SK-N-SH (cell line): Measurements from ENCODE around the gene GCFC2. TPM values are rescaled to one million over a fixed set of nuclear protein-coding genes. Genes with fewer than 3 reads are reported as not detected.

ENCODE experiments used
- CTCF ChIA-PET: fragments of 300-600, 350-600 bp; formaldehyde crosslinking; extraction: SDS; loops from one replicate; lab custom pipeline; 2021; lab: Yijun Ruan, JAX
- POLR2A ChIA-PET: fragments of 350-600 bp; sonication (Branson Sonifier 250); formaldehyde crosslinking; extraction: SDS; loops from one replicate; lab custom pipeline; 2020; ENCODE audit warnings: antibody characterized with exemption, inconsistent platforms; lab: Yijun Ruan, JAX
- DNase-seq: peaks from one replicate; pipeline ENCODE4 v3.0.0; 2012
- H2AFZ ChIP-seq: fragments of 200-600 bp; sonication (generic); 2 replicates; pipeline ENCODE4 v1.8.1; 2016; ENCODE audit warnings: antibody characterized with exemption, mild to moderate bottlenecking, low read depth
- H3F3A ChIP-seq: fragments of 200-600 bp; sonication (generic); replicated peaks from 2 replicates; pipeline ENCODE3; 2016; ENCODE audit warnings: antibody characterized with exemption, mild to moderate bottlenecking; ENCODE audit not compliant: insufficient read depth
- H3K27ac ChIP-seq, 2 experiments: fragments of 200-500 bp in 1 of 2; fragments of 200-600 bp in 1 of 2; sonication (Bioruptor generic) in 1 of 2; sonication (generic), shearing (Covaris generic) in 1 of 2; 2 replicates each; pipeline versions ENCODE4 v1.5.1 to v1.6.1; 2014 to 2016; ENCODE audit warnings: low read depth in 2 of 2, inconsistent platforms in 1 of 2, low read length in 1 of 2, mild to moderate bottlenecking in 1 of 2, mixed read lengths in 1 of 2
- H3K27me3 ChIP-seq: fragments of 200-600 bp; sonication (generic), shearing (Covaris generic); 2 replicates; pipeline ENCODE4 v1.6.1; 2016; ENCODE audit warnings: mixed run types; ENCODE audit not compliant: insufficient read depth
- H3K36me3 ChIP-seq, 2 experiments: fragments of 200-500 bp in 1 of 2; fragments of 200-600 bp in 1 of 2; sonication (Bioruptor generic) in 1 of 2; sonication (generic) in 1 of 2; replicated peaks in 1 of 2; 2 replicates each; pipeline versions ENCODE3 to v1.5.1; 2014 to 2016; ENCODE audit warnings: low read length in 1 of 2, mild to moderate bottlenecking in 1 of 2; ENCODE audit not compliant: insufficient read depth in 2 of 2, control insufficient read depth in 1 of 2
- H3K4me1 ChIP-seq, 2 experiments: fragments of 200-500 bp in 1 of 2; fragments of 200-600 bp in 1 of 2; sonication (Bioruptor generic) in 1 of 2; sonication (generic), shearing (Covaris generic) in 1 of 2; 2 replicates each; pipeline versions ENCODE4 v1.5.1 to v1.6.1; 2014 to 2016; ENCODE audit warnings: low read depth in 1 of 2, low read length in 1 of 2, mixed run types in 1 of 2; ENCODE audit not compliant: insufficient read depth in 2 of 2, control insufficient read depth in 1 of 2
- H3K4me2 ChIP-seq: fragments of 200-600 bp; sonication (generic), shearing (Covaris generic); 2 replicates; pipeline ENCODE4 v1.6.1; 2017; ENCODE audit warnings: mixed run types
- H3K4me3 ChIP-seq, 2 experiments: fragments of 200-500 bp in 1 of 2; fragments of 200-600 bp in 1 of 2; sonication (Bioruptor generic) in 1 of 2; sonication (generic), shearing (Covaris generic) in 1 of 2; 2 replicates each; pipeline versions ENCODE4 v1.5.1 to v1.8.1; 2014 to 2016; ENCODE audit warnings: low read depth in 2 of 2, inconsistent platforms in 1 of 2, low read length in 1 of 2, mild to moderate bottlenecking in 1 of 2, mixed read lengths in 1 of 2, moderate library complexity in 1 of 2
- H3K79me2 ChIP-seq: fragments of 200-600 bp; sonication (generic); 2 replicates; pipeline ENCODE4 v1.8.1; 2017; ENCODE audit warnings: mild to moderate bottlenecking; ENCODE audit not compliant: insufficient read depth
- H3K9ac ChIP-seq: fragments of 200-600 bp; sonication (generic); 2 replicates; pipeline ENCODE4 v1.6.1; 2017; ENCODE audit warnings: mixed run types
- H3K9me2 ChIP-seq: fragments of 200-600 bp; sonication (generic); 2 replicates; pipeline ENCODE4 v1.6.1; 2017; ENCODE audit warnings: mixed run types
- H3K9me3 ChIP-seq: fragments of 200-600 bp; sonication (generic); 2 replicates; pipeline ENCODE4 v1.6.1; 2017; ENCODE audit warnings: mixed run types, mild to moderate bottlenecking, moderate library complexity
- H4K20me1 ChIP-seq: fragments of 200-600 bp; sonication (generic); 2 replicates; pipeline ENCODE4 v1.6.1; 2017; ENCODE audit warnings: mild to moderate bottlenecking, mixed run types; ENCODE audit not compliant: insufficient read depth
- CHD2 ChIP-seq: fragments of 150-350 bp; IDR thresholded peaks from 2 replicates; pipeline ENCODE4 v1.6.1; 2018; ENCODE audit warnings: low read length; ENCODE audit not compliant: partially characterized antibody
- CTCF ChIP-seq: fragments of 200-600 bp; sonication (generic); IDR thresholded peaks from 2 replicates; pipeline ENCODE4 v1.6.1; 2017; ENCODE audit warnings: antibody characterized with exemption, mild to moderate bottlenecking, moderate library complexity
- EP300 ChIP-seq, 2 experiments: IDR thresholded peaks; 2 replicates each; pipeline versions ENCODE4 v1.4.0 to v1.6.1; 2012; ENCODE audit warnings: borderline replicate concordance in 1 of 2, low read depth in 1 of 2, low read length in 1 of 2
- EZH2phosphoT487 ChIP-seq: fragments of 200-600 bp; sonication (generic); IDR thresholded peaks from 2 replicates; pipeline ENCODE4 v1.6.1; 2017; ENCODE audit warnings: low read depth, mixed run types, mild to moderate bottlenecking, antibody characterized with exemption, moderate library complexity, borderline replicate concordance
- FOSL2 ChIP-seq: IDR thresholded peaks from 2 replicates; pipeline ENCODE4 v1.4.0; 2012; ENCODE audit warnings: low read depth, mild to moderate bottlenecking, moderate library complexity, borderline replicate concordance
- FOXJ3 ChIP-seq: sonication (generic); formaldehyde crosslinking; IDR thresholded peaks from 2 replicates; pipeline ENCODE4 v1.5.1; 2020; ENCODE audit warnings: mild to moderate bottlenecking, missing genetic modification reagents
- GATA2 ChIP-seq: sonication (generic); formaldehyde crosslinking; IDR thresholded peaks from 2 replicates; pipeline ENCODE4 v1.5.0; 2020; ENCODE audit warnings: mild to moderate bottlenecking, missing genetic modification reagents
- NFIC ChIP-seq: IDR thresholded peaks from 2 replicates; pipeline ENCODE4 v1.4.0; 2012; ENCODE audit warnings: borderline replicate concordance
- NRF1 ChIP-seq: IDR thresholded peaks from 2 replicates; pipeline ENCODE4 v1.6.1; 2012; ENCODE audit warnings: low read depth, mild to moderate bottlenecking, low read length
- PBX3 ChIP-seq: IDR thresholded peaks from 2 replicates; pipeline ENCODE4; 2012
- RCOR1 ChIP-seq: fragments of 150-350 bp; IDR thresholded peaks from 2 replicates; pipeline ENCODE4 v1.6.1; 2017; ENCODE audit warnings: antibody characterized with exemption, low read length
- REST ChIP-seq: IDR thresholded peaks from 2 replicates; pipeline ENCODE4 v1.6.1; 2012; ENCODE audit warnings: mild to moderate bottlenecking, low read depth, low read length, moderate library complexity
- SIN3A ChIP-seq: IDR thresholded peaks from 2 replicates; pipeline ENCODE4 v1.6.1; 2012; ENCODE audit warnings: low read depth, mild to moderate bottlenecking, low read length, moderate library complexity, borderline replicate concordance
- SMC3 ChIP-seq: IDR thresholded peaks from 2 replicates; pipeline ENCODE4 v1.6.1; 2012; ENCODE audit warnings: low read depth, low read length, improper control_type of control experiment
- TAF1 ChIP-seq: IDR thresholded peaks from 2 replicates; pipeline ENCODE4 v1.6.1; 2012; ENCODE audit warnings: low read depth, mild to moderate bottlenecking, low read length, moderate library complexity, borderline replicate concordance
- TCF12 ChIP-seq: IDR thresholded peaks from 2 replicates; pipeline ENCODE4 v1.4.0; 2012
- USF1 ChIP-seq: IDR thresholded peaks from 2 replicates; pipeline ENCODE4 v1.4.0; 2012; ENCODE audit warnings: low read depth, borderline replicate concordance
- ZBTB33 ChIP-seq: IDR thresholded peaks from 2 replicates; pipeline ENCODE4 v1.4.0; 2012; ENCODE audit warnings: low read depth, borderline replicate concordance
- WGBS: methylation state at CpG from one replicate; pipeline ENCODE4 v1.1.6; 2017; ENCODE audit warnings: low lambda C conversion rate; 5-methylcytosine and 5-hydroxymethylcytosine counted together
- polyA plus RNA-seq, 3 experiments: library from polyadenylated mRNA; depleted of rRNA; stranded (reverse); fragments of >200 nt; gene quantifications; 2 replicates each; pipeline ENCODE4 v1.2.3, GENCODE V29; 2012
- TF ChIP-seq, protein P1 (sequence below): fragments of 150-350 bp; IDR thresholded peaks from 2 replicates; pipeline ENCODE4 v1.6.1; 2017; ENCODE audit warnings: antibody characterized with exemption, low read length, low read depth, borderline replicate concordance
- TF ChIP-seq, protein P2 (sequence below): fragments of 150-350 bp; IDR thresholded peaks from 2 replicates; pipeline ENCODE4 v1.6.1; 2016; ENCODE audit warnings: mild to moderate bottlenecking, low read depth, low read length

GCFC2 gene
- polyA plus RNA-seq, 1 of the 3 experiments (the other 2 are of a cell fraction), result 7.7 TPM

DNA sequence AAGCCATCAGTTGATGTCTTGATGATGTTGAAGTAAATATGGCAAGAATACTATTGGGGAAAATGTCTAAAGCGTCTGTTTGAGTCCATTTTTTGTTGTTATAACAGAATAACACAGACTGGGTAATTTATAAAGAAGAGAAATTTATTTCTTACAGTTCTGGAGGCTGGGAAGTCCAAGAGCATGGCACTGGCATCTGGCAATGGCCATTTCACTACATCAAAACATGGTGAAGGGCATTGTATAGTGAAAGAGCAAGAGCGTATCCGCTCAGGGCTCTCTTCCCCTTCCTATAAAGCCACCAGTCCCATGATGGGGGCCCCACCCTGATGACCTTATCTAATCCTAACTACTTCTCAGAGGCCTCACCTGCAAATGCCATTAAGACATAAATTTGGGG lies 93.8 kb downstream of the GCFC2 start:
- Histone ChIP-seq H3K4me2 (no peak overlapping the region), H3K27me3 (no peaks in the 10 kb centered on the region), H3K27ac (no peak overlapping the region), H3K9ac (no peak overlapping the region), H2AFZ (no peak overlapping the region), H3K36me3 (no peaks in the 10 kb centered on the region), H3F3A (peaks cover 6% of the 10 kb centered on the region), H4K20me1 (no peaks in the 10 kb centered on the region), H3K4me1 (no peaks in the 10 kb centered on the region; a peak in 1 of 4 replicates), H3K9me2 (no peaks in the 10 kb centered on the region), H3K9me3 (no peaks in the 10 kb centered on the region), H3K79me2 (no peaks in the 10 kb centered on the region), H3K4me3 (no peak overlapping the region)
- DNase-seq, result no peak
- ChIA-PET CTCF (interaction anchor here (5.6 kb wide), 1 partner anchor 152 kb away, joined by 73 read pairs; no protein-coding TSS in a partner anchor), POLR2A (no interaction called here)
- WGBS, result 75% methylated on average over 3 of the region's 3 CpGs
- no peak for TF ChIP-seq FOXJ3 (CRISPR knock-in tag)
- no peak for TF ChIP-seq TCF12
- TF ChIP-seq TAF1, result no peak
- TF ChIP-seq EZH2phosphoT487, result no peak
- no peak for TF ChIP-seq NFIC
- no peak for TF ChIP-seq SMC3
- TF ChIP-seq CHD2, result no peak
- TF ChIP-seq NRF1, result no peak
- TF ChIP-seq, protein P1, sequence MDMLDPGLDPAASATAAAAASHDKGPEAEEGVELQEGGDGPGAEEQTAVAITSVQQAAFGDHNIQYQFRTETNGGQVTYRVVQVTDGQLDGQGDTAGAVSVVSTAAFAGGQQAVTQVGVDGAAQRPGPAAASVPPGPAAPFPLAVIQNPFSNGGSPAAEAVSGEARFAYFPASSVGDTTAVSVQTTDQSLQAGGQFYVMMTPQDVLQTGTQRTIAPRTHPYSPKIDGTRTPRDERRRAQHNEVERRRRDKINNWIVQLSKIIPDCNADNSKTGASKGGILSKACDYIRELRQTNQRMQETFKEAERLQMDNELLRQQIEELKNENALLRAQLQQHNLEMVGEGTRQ, result no peak
- TF ChIP-seq CTCF, result no peak
- no peak for TF ChIP-seq PBX3
- TF ChIP-seq GATA2 (CRISPR knock-in tag), result no peak
- TF ChIP-seq SIN3A, result no peak
- TF ChIP-seq, protein P2, sequence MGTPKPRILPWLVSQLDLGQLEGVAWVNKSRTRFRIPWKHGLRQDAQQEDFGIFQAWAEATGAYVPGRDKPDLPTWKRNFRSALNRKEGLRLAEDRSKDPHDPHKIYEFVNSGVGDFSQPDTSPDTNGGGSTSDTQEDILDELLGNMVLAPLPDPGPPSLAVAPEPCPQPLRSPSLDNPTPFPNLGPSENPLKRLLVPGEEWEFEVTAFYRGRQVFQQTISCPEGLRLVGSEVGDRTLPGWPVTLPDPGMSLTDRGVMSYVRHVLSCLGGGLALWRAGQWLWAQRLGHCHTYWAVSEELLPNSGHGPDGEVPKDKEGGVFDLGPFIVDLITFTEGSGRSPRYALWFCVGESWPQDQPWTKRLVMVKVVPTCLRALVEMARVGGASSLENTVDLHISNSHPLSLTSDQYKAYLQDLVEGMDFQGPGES, result no peak
- TF ChIP-seq EP300 (IDR thresholded peaks at IDR 0.05; ENCODE audit: borderline replicate concordance in 1 of 2, low read depth in 1 of 2, low read length in 1 of 2), result no peak
- no peak for TF ChIP-seq ZBTB33
- TF ChIP-seq REST, result no peak
- TF ChIP-seq FOSL2, result no peak
- TF ChIP-seq USF1, result no peak
- no peak for TF ChIP-seq RCOR1
